Inflammatory macrophage treated with lipopolysaccharide for 1 hour (primary cell): ENCODE measurements around the gene CTBP2.

Experiments used
- DNase-seq, 2 donors: peaks; one replicate each; pipeline ENCODE4 v3.0.0-alpha.2; 2020 to 2022

The CTBP2 gene

DNA sequence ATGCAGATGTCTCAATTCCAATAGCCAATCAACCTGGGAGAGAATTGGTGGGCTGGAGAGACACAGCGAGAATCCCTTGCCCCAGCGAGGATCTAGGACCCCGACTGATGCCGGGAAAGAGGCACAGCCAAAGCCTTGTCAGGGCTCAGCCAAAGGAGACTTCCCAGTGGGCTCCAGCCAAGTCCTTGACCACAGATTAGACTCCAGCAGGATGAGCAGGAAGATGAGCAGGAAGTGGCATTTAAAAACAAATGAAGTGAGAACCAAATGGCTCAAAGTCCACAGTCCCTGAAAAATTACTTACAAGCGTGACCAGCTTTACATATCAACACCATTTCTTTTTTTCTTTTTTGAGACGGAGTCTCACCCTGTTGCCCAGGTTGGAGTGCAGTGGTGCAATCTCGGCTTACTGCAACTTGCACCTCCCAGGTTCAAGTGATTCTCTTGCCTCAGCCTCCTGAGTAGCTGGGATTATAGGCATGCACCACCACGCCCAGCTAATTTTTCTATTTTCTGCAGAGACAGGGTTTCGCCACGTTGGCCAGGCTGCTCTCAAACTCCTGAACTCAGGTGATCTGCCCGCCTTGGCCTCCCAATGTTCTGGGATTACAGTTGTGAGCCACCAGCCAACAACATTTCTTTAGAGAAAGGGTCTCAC lies 40.2 kb downstream of the CTBP2 start:
- DNase-seq = no peak

GRCh38 chr10:125118701-125119100 lies 41.7 kb downstream of the CTBP2 start:
- DNase-seq = no peak

GRCh38 chr10:125118011-125118611 lies 42.3 kb downstream of the CTBP2 start:
- DNase-seq = no peak

DNA sequence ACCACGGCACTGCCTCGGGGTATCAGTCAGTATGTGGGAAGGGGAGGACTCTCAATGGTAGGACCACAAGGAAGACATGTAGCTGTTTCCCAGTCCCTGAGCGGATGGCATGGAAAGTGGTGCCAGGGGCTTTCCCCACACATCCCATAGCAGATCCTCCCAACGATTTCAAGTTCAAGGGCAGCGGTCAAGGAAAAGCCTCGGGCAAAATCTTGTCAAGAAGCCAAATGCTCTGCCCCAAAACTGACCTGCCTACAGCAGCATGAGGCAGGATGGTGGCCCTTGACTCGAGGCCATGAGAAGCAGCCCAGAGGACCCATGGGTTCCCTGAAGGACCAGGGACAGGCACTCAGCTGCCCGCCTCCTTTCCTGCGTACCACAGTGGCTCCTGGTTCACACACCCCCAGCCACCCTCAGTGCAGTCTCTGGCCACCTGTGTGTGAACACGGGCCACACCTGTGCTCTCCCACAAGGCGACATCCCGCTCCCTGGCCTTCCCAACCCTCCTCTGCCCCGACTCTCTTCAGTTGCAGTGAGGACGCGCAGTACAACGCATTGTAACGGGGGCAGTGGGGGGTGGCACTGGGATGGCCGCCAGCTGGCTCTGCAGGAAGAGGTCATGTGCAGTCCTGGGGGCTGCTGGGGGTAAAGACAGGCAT lies 43.6 kb downstream of the CTBP2 start:
- no peak for DNase-seq

DNA sequence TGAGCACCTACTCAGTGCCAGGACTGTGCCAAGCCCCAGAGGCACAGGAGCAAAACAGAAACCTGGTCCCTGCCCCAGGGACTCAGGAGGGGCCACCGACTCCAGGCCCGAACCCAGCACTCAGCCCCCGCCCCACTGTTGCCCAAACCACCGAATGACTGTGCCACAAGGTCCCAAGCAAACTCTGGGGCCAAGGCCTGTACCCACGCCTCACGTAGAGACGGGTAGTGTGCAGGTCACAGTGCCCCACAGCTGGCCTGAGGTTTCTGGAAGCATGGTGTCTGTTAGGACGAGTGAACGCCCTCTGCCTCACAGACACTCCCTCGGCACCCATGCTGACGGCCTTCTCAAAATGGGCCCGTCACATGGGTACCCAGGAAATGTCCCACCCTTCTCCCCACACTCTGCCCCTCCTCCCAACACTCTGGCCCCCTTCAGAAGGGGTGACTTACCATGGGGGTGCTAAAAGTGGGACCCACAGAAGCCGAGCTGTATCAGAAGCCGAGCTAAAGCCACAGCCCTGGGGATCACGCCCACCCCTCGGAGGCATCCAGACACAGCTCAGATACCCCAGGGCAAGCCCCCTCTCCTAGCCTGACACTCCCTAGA lies 44.2 kb downstream of the CTBP2 start:
- no peak for DNase-seq

DNA sequence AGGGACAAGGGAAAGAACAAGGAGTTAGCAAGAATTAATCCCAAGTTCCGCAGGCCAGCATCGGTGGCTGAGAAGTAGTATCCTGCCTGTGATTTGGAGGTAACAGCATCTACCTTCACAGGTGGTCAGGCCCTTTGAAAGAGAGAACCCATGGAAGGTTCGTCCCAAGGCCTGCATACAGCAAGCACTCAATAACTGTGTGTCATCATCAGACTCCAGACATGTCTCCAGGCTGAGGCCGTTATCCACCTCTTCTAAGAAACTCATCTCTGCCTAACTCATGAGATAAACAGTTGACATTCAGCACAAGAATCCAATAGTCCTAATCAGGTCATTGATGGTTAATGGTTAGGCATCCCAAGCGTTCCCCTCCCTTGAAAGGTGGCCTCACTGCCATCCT lies 45.0 kb downstream of the CTBP2 start:
- no peak for DNase-seq

GRCh38 chr10:125114761-125115391 lies 45.5 kb downstream of the CTBP2 start:
- no peak for DNase-seq

- DNase-seq = no peak
Observed at GRCh38 chr10:125113691-125114371, 46.5 kb downstream of the CTBP2 start.

GRCh38 chr10:125112697-125113494 lies 47.5 kb downstream of the CTBP2 start:
- no peak for DNase-seq

GRCh38 chr10:125111118-125111727 lies 49.1 kb downstream of the CTBP2 start:
- no peak for DNase-seq

- no peak for DNase-seq
Observed at GRCh38 chr10:125107965-125108580, 52.3 kb downstream of the CTBP2 start.

GRCh38 chr10:125107166-125107949 lies 53.0 kb downstream of the CTBP2 start:
- DNase-seq = no peak

DNA sequence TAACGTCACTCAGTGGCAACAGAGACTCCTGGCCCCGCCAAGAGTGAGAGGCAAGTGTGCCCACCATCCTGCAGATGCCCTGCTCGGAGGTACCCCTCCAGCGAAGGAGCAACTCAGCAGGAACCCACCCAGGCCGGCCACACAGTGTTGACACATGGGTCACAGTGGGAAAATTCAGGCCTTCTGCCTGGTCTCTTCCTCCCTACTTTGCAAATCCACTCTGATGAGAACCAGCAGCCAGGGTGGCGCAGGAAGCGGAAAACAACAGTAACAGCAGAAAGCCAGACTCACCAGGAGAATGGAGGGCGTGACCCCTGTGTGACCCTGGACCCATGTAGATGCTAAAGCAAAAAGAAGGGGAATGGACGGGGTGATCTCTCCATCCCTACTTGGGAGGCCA lies 53.8 kb downstream of the CTBP2 start:
- no peak for DNase-seq

- DNase-seq = no peak
Observed at GRCh38 chr10:125105706-125106255, 54.6 kb downstream of the CTBP2 start.

GRCh38 chr10:125105155-125105554 lies 55.2 kb downstream of the CTBP2 start:
- DNase-seq = no peak

DNA sequence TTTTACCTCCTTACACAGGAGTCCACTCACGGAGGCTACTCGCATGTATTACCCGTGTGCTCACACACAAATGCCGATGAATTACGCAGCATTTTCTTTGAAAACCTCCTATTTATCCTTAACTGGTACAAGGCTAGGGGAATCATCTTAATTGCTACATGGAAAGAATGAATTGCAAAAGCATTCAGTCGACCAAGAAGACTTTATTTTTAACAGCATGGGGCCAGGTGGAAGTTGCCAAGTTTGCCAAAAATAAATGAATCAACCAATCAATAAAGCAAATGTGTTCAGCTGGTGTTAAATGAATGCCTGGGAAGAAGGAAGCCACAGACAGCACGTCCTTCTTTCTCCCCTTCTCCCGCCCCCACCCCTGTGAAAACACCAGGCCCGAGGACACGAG lies 55.8 kb downstream of the CTBP2 start:
- DNase-seq = no peak

GRCh38 chr10:125103924-125104323 lies 56.4 kb downstream of the CTBP2 start:
- no peak for DNase-seq

DNA sequence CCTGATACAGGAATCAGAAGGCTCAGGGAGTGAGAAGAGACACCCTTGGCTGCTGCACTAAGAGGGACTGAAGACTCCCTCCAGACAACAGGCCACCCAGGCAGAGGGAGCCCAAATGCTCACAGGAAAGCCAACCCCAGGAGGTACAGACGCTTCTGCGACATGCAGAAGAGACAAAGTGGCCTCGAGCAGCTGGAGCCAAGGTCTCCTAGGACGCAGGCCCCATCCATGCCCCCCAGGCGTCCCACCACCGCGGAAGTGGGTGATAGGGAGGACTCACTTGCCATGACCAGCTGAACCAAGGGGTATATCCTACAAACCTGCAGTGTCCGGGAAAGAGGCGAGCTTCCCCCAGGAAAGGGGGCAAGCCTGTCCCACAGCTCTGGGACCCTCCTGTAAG lies 56.9 kb downstream of the CTBP2 start:
- no peak for DNase-seq

DNA sequence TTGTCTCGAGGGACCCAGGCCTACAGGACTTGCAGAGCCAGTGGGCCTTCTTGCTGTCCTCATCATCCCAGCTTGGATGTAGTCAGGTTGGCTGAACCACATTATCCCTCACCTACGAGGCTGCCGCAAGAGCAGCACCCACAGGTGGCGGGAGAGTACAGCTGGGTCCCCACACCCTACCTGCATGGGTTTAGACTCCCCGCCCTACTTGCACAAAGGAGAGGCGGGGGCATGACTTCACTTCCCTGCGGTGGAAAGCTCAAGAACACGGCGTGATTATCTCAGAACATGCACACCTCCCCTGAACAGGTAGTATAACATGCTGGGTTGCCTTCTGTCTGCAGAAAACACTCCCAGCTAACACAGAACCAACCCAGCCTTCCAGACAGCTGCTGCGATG lies 57.5 kb downstream of the CTBP2 start:
- no peak for DNase-seq

DNA sequence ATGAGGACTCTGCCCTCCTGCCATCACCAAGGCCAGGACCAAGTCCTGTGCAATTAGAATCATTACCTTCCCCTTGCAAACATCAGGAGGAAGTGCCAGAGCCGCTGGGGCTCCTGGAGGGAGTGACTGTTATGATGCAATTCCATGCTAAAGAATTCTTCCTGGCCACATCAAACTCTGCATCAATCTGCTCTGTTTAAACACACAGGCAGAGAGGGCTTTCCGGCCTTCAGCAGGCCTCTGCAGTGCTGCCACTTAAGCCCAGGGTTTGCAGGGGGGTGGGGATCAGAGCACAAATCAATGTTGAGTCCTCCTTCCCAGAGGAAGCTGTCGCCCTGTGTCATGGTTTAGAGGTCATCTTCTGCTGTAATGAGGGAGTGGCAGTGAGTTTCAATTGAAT lies 58.1 kb downstream of the CTBP2 start:
- peak in 1 of 2 donors; percentile 20 for DNase-seq
